Osteocyte (in vitro differentiated cells): ENCODE measurements around the gene AURKAIP1. TPM values are rescaled to one million over a fixed set of nuclear protein-coding genes. Genes with fewer than 3 reads are reported as not detected.

Experiments used
- DNase-seq: peaks from one replicate; pipeline ENCODE4 v3.0.0; 2021; ENCODE audit warnings: mixed read lengths; ENCODE audit not compliant: unreplicated experiment; ENCODE audit errors: extremely low spot score
- H3K27ac Mint-ChIP-seq: one replicate; pipeline ENCODE4 v1.8.0; 2021; ENCODE audit warnings: mild to moderate bottlenecking, mixed read lengths; ENCODE audit not compliant: unreplicated experiment
- H3K27me3 Mint-ChIP-seq: one replicate; pipeline ENCODE4 v1.8.0; 2021; ENCODE audit warnings: mixed read lengths; ENCODE audit not compliant: unreplicated experiment
- H3K36me3 Mint-ChIP-seq: one replicate; pipeline ENCODE4 v1.8.0; 2021; ENCODE audit warnings: mixed read lengths; ENCODE audit not compliant: unreplicated experiment
- H3K4me1 Mint-ChIP-seq: one replicate; pipeline ENCODE4 v1.8.0; 2021; ENCODE audit warnings: mixed read lengths; ENCODE audit not compliant: unreplicated experiment
- H3K4me3 Mint-ChIP-seq: one replicate; pipeline ENCODE4 v1.8.0; 2021; ENCODE audit warnings: mild to moderate bottlenecking, moderate library complexity, mixed read lengths; ENCODE audit not compliant: unreplicated experiment
- H3K9me3 Mint-ChIP-seq: one replicate; pipeline ENCODE4 v1.8.0; 2021; ENCODE audit warnings: mixed read lengths; ENCODE audit not compliant: unreplicated experiment
- CTCF ChIP-seq: fragments of 200-600 bp; sonication (generic); IDR thresholded peaks from 2 replicates; pipeline ENCODE4 v1.5.0; 2021; ENCODE audit warnings: antibody characterized with exemption, mild to moderate bottlenecking, moderate library complexity
- microRNA-seq: library from miRNA; unstranded; fragments of <30 nt; microRNA quantifications from one replicate; pipeline ENCODE4 v1.1.0, GENCODE V29; 2020; ENCODE audit not compliant: unreplicated experiment
- total RNA-seq: library from RNA; stranded (reverse); gene quantifications from 2 replicates; pipeline ENCODE4 v1.2.1, GENCODE V29; 2021

The AURKAIP1 gene
- total RNA-seq, 1 donor from 2014 or later, result 116 TPM

- Mint-ChIP-seq H3K36me3 (peaks cover 4% of the 10 kb centered on the region), H3K27me3 (no peaks in the 10 kb centered on the region), H3K9me3 (no peaks in the 10 kb centered on the region), H3K4me1 (peaks cover 23% of the 10 kb centered on the region), H3K4me3 (peak overlapping the region; percentile 85), H3K27ac (peak overlapping the region; percentile 77)
- DNase-seq, result no peak
- TF ChIP-seq CTCF, result no peak
Measured at GRCh38 chr1:1324084-1324523, 50.9 kb downstream of the AURKAIP1 start.

Small RNA genes within 50 kb of the gene (microRNA-seq; reads per million reads assigned to microRNA genes)
- gene MIR6808, result not detected

Other genes starting within 250 kb of the AURKAIP1 start
- gene TTLL10, start 201.3 kb downstream of the AURKAIP1 start, total RNA-seq, result not detected in 2 replicates
- not detected in 2 replicates for gene TNFRSF18, start 168.6 kb downstream of the AURKAIP1 start, total RNA-seq
- 0.19 TPM in 1 of 2 replicates, not detected in the other for gene TNFRSF4, start 161.1 kb downstream of the AURKAIP1 start, total RNA-seq
- 196 and 200 TPM in 2 replicates for gene SDF4, start 143.2 kb downstream of the AURKAIP1 start, total RNA-seq
- 38.6 and 39.8 TPM in 2 replicates for gene B3GALT6, start 143.0 kb downstream of the AURKAIP1 start, total RNA-seq
- gene C1QTNF12, start 128.5 kb downstream of the AURKAIP1 start, total RNA-seq, result 3.6 and 3.8 TPM in 2 replicates
- gene UBE2J2, start 101.4 kb downstream of the AURKAIP1 start, total RNA-seq, result 58.2 and 65.1 TPM in 2 replicates
- gene SCNN1D, start 94.8 kb downstream of the AURKAIP1 start, total RNA-seq, result 6.2 and 11.0 TPM in 2 replicates
- gene ACAP3, start 67.3 kb downstream of the AURKAIP1 start, total RNA-seq, result 62.7 and 73.8 TPM in 2 replicates
- 21.5 and 22.1 TPM in 2 replicates for gene PUSL1, start 66.6 kb downstream of the AURKAIP1 start, total RNA-seq
- 101 and 106 TPM in 2 replicates for gene INTS11, start 50.5 kb downstream of the AURKAIP1 start, total RNA-seq
- 23.5 and 24.7 TPM in 2 replicates for gene CPTP, start 50.4 kb downstream of the AURKAIP1 start, total RNA-seq
- gene TAS1R3, start 43.9 kb downstream of the AURKAIP1 start, total RNA-seq, result 0.57 and 0.97 TPM in 2 replicates
- 92.9 and 95.7 TPM in 2 replicates for gene DVL1, start 25.8 kb downstream of the AURKAIP1 start, total RNA-seq
- gene MXRA8, start 16.7 kb downstream of the AURKAIP1 start, total RNA-seq, result 440 and 449 TPM in 2 replicates
- gene CCNL2, start 24.1 kb upstream of the AURKAIP1 start, total RNA-seq, result 262 and 272 TPM in 2 replicates
- 82.1 and 86.9 TPM in 2 replicates for gene MRPL20, start 32.1 kb upstream of the AURKAIP1 start, total RNA-seq
- gene ANKRD65, start 46.1 kb upstream of the AURKAIP1 start, total RNA-seq, result 0.21 and 0.24 TPM in 2 replicates
- gene VWA1, start 60.5 kb upstream of the AURKAIP1 start, total RNA-seq, result 15.6 and 17.5 TPM in 2 replicates
- gene ATAD3C, start 74.5 kb upstream of the AURKAIP1 start, total RNA-seq, result 0.27 and 0.44 TPM in 2 replicates
- 26.9 and 28.6 TPM in 2 replicates for gene ATAD3B, start 96.6 kb upstream of the AURKAIP1 start, total RNA-seq
- 30.0 and 31.7 TPM in 2 replicates for gene ATAD3A, start 137.0 kb upstream of the AURKAIP1 start, total RNA-seq
- gene TMEM240, start 165.4 kb upstream of the AURKAIP1 start, total RNA-seq, result 12.4 and 16.6 TPM in 2 replicates
- 117 and 121 TPM in 2 replicates for gene SSU72, start 199.7 kb upstream of the AURKAIP1 start, total RNA-seq
- gene FNDC10, start 224.9 kb upstream of the AURKAIP1 start, total RNA-seq, result 25.6 and 28.0 TPM in 2 replicates
- gene MIB2, start 240.3 kb upstream of the AURKAIP1 start, total RNA-seq, result 105 and 108 TPM in 2 replicates